PC-9 (cell line): Measurements from ENCODE around the gene MAGI2.

Source experiments
- EZH2 ChIP-seq: fragments of 200-600 bp; sonication (generic); IDR thresholded peaks from 2 replicates; pipeline ENCODE4 v1.8.0; 2017; ENCODE audit warnings: antibody characterized with exemption, low read depth
- TF ChIP-seq, protein P1 (sequence below): fragments of 200-600 bp; sonication (generic); conservative IDR thresholded peaks from 2 replicates; pipeline ENCODE4 v1.6.1; 2017; ENCODE audit warnings: mixed run types, antibody characterized with exemption, mild to moderate bottlenecking, moderate library complexity

DNA sequence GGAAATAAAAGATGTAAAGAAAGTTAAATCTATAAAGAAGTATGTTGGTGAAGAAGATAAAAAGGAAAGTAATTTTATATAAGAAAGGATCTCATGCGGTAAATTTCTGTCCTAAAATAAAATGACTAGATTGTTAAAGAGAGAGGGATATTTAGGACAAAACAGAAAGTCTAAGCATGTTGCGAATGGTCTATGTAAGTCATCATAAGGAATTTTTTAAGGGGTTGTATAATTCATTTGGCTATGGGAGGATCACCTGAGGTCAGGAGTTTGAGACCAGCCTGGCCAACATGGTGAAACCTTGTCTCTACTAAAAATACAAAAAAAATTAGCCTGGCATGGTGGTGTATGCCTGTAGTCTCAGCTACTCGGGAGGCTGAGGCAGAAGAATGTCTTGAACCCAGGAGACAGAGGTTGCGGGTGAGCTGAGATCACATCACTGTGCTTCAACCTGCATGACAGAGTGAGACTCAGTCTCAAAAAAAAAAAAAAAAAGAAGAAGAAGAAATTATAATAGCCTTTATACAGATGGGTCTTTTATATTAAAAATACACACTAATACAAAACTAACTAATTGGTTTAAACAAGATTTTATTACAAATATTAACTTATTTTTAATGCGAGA is 294.3 kb downstream of the MAGI2 start:
- TF ChIP-seq, protein P1, sequence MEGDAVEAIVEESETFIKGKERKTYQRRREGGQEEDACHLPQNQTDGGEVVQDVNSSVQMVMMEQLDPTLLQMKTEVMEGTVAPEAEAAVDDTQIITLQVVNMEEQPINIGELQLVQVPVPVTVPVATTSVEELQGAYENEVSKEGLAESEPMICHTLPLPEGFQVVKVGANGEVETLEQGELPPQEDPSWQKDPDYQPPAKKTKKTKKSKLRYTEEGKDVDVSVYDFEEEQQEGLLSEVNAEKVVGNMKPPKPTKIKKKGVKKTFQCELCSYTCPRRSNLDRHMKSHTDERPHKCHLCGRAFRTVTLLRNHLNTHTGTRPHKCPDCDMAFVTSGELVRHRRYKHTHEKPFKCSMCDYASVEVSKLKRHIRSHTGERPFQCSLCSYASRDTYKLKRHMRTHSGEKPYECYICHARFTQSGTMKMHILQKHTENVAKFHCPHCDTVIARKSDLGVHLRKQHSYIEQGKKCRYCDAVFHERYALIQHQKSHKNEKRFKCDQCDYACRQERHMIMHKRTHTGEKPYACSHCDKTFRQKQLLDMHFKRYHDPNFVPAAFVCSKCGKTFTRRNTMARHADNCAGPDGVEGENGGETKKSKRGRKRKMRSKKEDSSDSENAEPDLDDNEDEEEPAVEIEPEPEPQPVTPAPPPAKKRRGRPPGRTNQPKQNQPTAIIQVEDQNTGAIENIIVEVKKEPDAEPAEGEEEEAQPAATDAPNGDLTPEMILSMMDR: no peak
- TF ChIP-seq EZH2: no peak
